ENCODE measurements around the gene TOP3A. TPM values are rescaled to one million over a fixed set of nuclear protein-coding genes. Genes with fewer than 3 reads are reported as not detected.

The TOP3A gene
- total and polyA plus RNA-seq, 2 of the 13 experiments (the other 11 are each of a cell fraction or from before 2014, with no cell fraction given): 16.9 to 36.8 TPM

GRCh38 chr17:18314059-18314730, 599 bp downstream of the TOP3A start (continued):
- TF ChIP-seq GABPB1 (CRISPR knock-in tag; IDR thresholded peaks at IDR 0.05): no peak
- no peak for TF ChIP-seq ZNF644 (CRISPR knock-in tag; IDR thresholded peaks at IDR 0.05; ENCODE audit: low read depth)
- no peak for TF ChIP-seq FOSL1 (CRISPR knock-in tag; IDR thresholded peaks at IDR 0.05; ENCODE audit: borderline replicate concordance)
- TF ChIP-seq SNAI1 (CRISPR knock-in tag; IDR thresholded peaks at IDR 0.05; ENCODE audit: borderline replicate concordance): 0 out of 2 replicates have a peak, but pooled peaks have one; percentile 44
- peak; percentile 31; the same call in 1 of the 2 replicates for TF ChIP-seq MYC (CRISPR knock-in tag; IDR thresholded peaks at IDR 0.05; ENCODE audit: borderline replicate concordance)
- 0 out of 2 replicates have a peak, but pooled peaks have one; percentile 32 for TF ChIP-seq ZBTB37 (CRISPR knock-in tag; IDR thresholded peaks at IDR 0.05)
- no peak for TF ChIP-seq SRF (IDR thresholded peaks at IDR 0.05; ENCODE audit: low read depth, low read length)
- no peak for TF ChIP-seq PRMT3 (CRISPR knock-in tag; IDR thresholded peaks at IDR 0.05; ENCODE audit: borderline replicate concordance, low read depth)
- 0 out of 2 replicates have a peak, but pooled peaks have one; percentile 28 for TF ChIP-seq ZNF609 (CRISPR knock-in tag; IDR thresholded peaks at IDR 0.05; ENCODE audit: borderline replicate concordance)
- TF ChIP-seq ZNF629 (CRISPR knock-in tag; conservative IDR thresholded peaks at IDR 0.05): 0 out of 2 replicates have a peak, but pooled peaks have one; percentile 33
- TF ChIP-seq SRSF1 (optimal IDR thresholded peaks at IDR 0.05; ENCODE audit: low read depth, low read length): peak; percentile 21
- TF ChIP-seq, protein P1, sequence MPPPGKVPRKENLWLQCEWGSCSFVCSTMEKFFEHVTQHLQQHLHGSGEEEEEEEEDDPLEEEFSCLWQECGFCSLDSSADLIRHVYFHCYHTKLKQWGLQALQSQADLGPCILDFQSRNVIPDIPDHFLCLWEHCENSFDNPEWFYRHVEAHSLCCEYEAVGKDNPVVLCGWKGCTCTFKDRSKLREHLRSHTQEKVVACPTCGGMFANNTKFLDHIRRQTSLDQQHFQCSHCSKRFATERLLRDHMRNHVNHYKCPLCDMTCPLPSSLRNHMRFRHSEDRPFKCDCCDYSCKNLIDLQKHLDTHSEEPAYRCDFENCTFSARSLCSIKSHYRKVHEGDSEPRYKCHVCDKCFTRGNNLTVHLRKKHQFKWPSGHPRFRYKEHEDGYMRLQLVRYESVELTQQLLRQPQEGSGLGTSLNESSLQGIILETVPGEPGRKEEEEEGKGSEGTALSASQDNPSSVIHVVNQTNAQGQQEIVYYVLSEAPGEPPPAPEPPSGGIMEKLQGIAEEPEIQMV (CRISPR knock-in tag; IDR thresholded peaks at IDR 0.05; ENCODE audit: low read depth): peak; percentile 71
- TF ChIP-seq NAIF1 (CRISPR knock-in tag; IDR thresholded peaks at IDR 0.05; ENCODE audit: borderline replicate concordance): no peak
- TF ChIP-seq ZNF446 (CRISPR knock-in tag; IDR thresholded peaks at IDR 0.05): 0 out of 2 replicates have a peak, but pooled peaks have one; percentile 30
- TF ChIP-seq ZNF576 (CRISPR knock-in tag; IDR thresholded peaks at IDR 0.05): 0 out of 2 replicates have a peak, but pooled peaks have one; percentile 68
- TF ChIP-seq KMT2B (CRISPR knock-in tag; IDR thresholded peaks at IDR 0.05): no peak
- TF ChIP-seq STAT5B (CRISPR knock-in tag; IDR thresholded peaks at IDR 0.05): no peak
- 0 out of 2 replicates have a peak, but pooled peaks have one; percentile 13 for TF ChIP-seq ZNF20 (CRISPR knock-in tag; IDR thresholded peaks at IDR 0.05)
- TF ChIP-seq NFE2 (CRISPR knock-in tag; IDR thresholded peaks at IDR 0.05): 0 out of 2 replicates have a peak, but pooled peaks have one; percentile 9

Measured in HepG2 (cell line).